ENCODE measurements around the gene GSN. TPM values are rescaled to one million over a fixed set of nuclear protein-coding genes. Genes with fewer than 3 reads are reported as not detected.

The GSN gene
- total and polyA plus RNA-seq, 2 of the 8 experiments (the other 6 are each of a cell fraction or from before 2014, with no cell fraction given): 52.3 to 94.5 TPM

GRCh38 chr9:121222524-121223171 lies 45.3 kb upstream of the GSN start:
- no peak for FAIRE-seq
- H2BK20ac ChIP-seq (ENCODE audit: low read length): no peak overlapping the region; the same call in 1 of the 2 replicates
- H3K56ac ChIP-seq (replicated peaks; ENCODE audit: insufficient read length, low read depth, low read length): no peak overlapping the region
- H2BK12ac ChIP-seq (ENCODE audit: low read depth, low read length): 0 out of 2 replicates have a peak overlapping the region, but pooled peaks have one; percentile 55
- H3K4me1 ChIP-seq (replicated peaks in 1 of 4; ENCODE audit: control insufficient read depth in 3 of 4, insufficient read depth in 4 of 4, low read length in 3 of 4): peaks cover 12 to 24% (median 19%) of the 10 kb centered on the region in 4 experiments
- no peaks in the 10 kb centered on the region for H3K79me2 ChIP-seq (ENCODE audit: control insufficient read depth in 1 of 2, insufficient read depth in 2 of 2, low read length in 2 of 2)
- H3K23me2 ChIP-seq (ENCODE audit: low read depth, low read length): no peaks in the 10 kb centered on the region
- DNase-seq (ENCODE audit: low read depth in 1 of 2, low spot score in 2 of 2): no peak
- H3K27me3 ChIP-seq (replicated peaks in 1 of 4; ENCODE audit: control insufficient read depth in 3 of 4, extremely low read depth in 1 of 4, insufficient read depth in 3 of 4, low read length in 3 of 4): peaks cover 0 to 2% (median 0%) of the 10 kb centered on the region in 4 experiments; a peak in 2 of 7 replicates
- H3K9me3 ChIP-seq (ENCODE audit: insufficient read depth in 2 of 2, low read depth in 1 of 2, low read length in 1 of 2): no peaks in the 10 kb centered on the region
- no peak overlapping the region for H4K91ac ChIP-seq (replicated peaks; ENCODE audit: insufficient read length, low read length)
- POLR2A ChIA-PET (ENCODE audit: partially characterized antibody): interaction anchor here (0.7 to 1.3 kb wide), 2 partner anchors 46 to 90 kb away, joined by 3 to 5 read pairs; partner anchors contain the start of gene GSN
- H3K36me3 ChIP-seq (ENCODE audit: control insufficient read depth in 2 of 4, insufficient read depth in 4 of 4, low read length in 3 of 4): no peaks in the 10 kb centered on the region
- 0 out of 2 replicates have a peak overlapping the region, but pooled peaks have one; percentile 0 for H2BK15ac ChIP-seq (ENCODE audit: low read length)
- H3K4ac ChIP-seq (replicated peaks; ENCODE audit: insufficient read length, low read depth, low read length): no peak overlapping the region
- H3K14ac ChIP-seq (ENCODE audit: insufficient read length): no peak overlapping the region
- no peak overlapping the region for H2BK5ac ChIP-seq (ENCODE audit: low read depth, low read length)
- no peak overlapping the region for H3K23ac ChIP-seq (ENCODE audit: insufficient read length)
- WGBS, 2 experiments (ENCODE audit: extremely low coverage in 1 of 2, insufficient coverage in 1 of 2, insufficient read length in 1 of 2, insufficient replicate concordance in 2 of 2, low coverage in 1 of 2, low lambda C conversion rate in 2 of 2, missing lambda C conversion rate in 1 of 2): 76 to 100% methylated on average over 1 to 12 of the region's 12 CpGs
- peak overlapping the region; percentile 3 for H2BK120ac ChIP-seq (replicated peaks; ENCODE audit: low read depth, low read length)
- no peak overlapping the region for H3K4me2 ChIP-seq (ENCODE audit: insufficient read depth in 1 of 2, low read depth in 2 of 2, low read length in 2 of 2)
- H3K27ac ChIP-seq (ENCODE audit: low read depth, low read length): no peak overlapping the region
- 0 out of 2 replicates have a peak overlapping the region, but pooled peaks have one; percentile 6 for H4K8ac ChIP-seq (ENCODE audit: extremely low read depth, insufficient read depth, low read length)
- no peaks in the 10 kb centered on the region for H3K79me1 ChIP-seq (ENCODE audit: low read depth, low read length)
- H4K5ac ChIP-seq (ENCODE audit: insufficient read length, low read depth, low read length): no peak overlapping the region
- no peak overlapping the region for H2AFZ ChIP-seq (ENCODE audit: low read length)
- H3K9ac ChIP-seq (replicated peaks in 1 of 4; ENCODE audit: extremely low read depth in 1 of 4, low read depth in 3 of 4, low read length in 3 of 4): no peak overlapping the region; a peak in 1 of 7 replicates
- CTCF ChIA-PET (ENCODE audit: partially characterized antibody): interaction anchor here (0.8 to 4.8 kb wide), 22 partner anchors 9 to 189 kb away, joined by 3 to 27 read pairs (median 4); partner anchors contain the start of gene GSN
- H3K18ac ChIP-seq (ENCODE audit: extremely low read depth, low read length): no peak overlapping the region; the same call in 1 of the 2 replicates
- H4K20me1 ChIP-seq (replicated peaks in 1 of 2; ENCODE audit: control insufficient read depth in 1 of 2, insufficient read depth in 2 of 2, low read length in 2 of 2): no peaks in the 10 kb centered on the region
- no peak overlapping the region for H3K4me3 ChIP-seq (ENCODE audit: extremely low read depth in 1 of 4, insufficient read depth in 2 of 4, low read depth in 3 of 4, low read length in 4 of 4)
- H2AK5ac ChIP-seq (ENCODE audit: low read depth, low read length): no peak overlapping the region
- no peak for TF ChIP-seq USF2 (IDR thresholded peaks at IDR 0.05; ENCODE audit: low read length)
- TF ChIP-seq ATF2 (IDR thresholded peaks at IDR 0.05; ENCODE audit: low read length): no peak
- no peak for TF ChIP-seq ATF3 (IDR thresholded peaks at IDR 0.05; ENCODE audit: insufficient read depth, low read depth, low read length)
- TF ChIP-seq CTCF (IDR thresholded peaks at IDR 0.05; ENCODE audit: control extremely low read depth in 1 of 3, insufficient read depth in 1 of 3, low read depth in 1 of 3, low read length in 3 of 3): peak in 1 of 3 experiments; percentile 58; a peak in 1 of 4 replicates
- no peak for TF ChIP-seq GTF2F1 (IDR thresholded peaks at IDR 0.05; ENCODE audit: borderline replicate concordance, low read depth, low read length)

All from H1 (cell line).